WTC11 (cell line): ENCODE measurements around the gene CDH22. TPM values are rescaled to one million over a fixed set of nuclear protein-coding genes. Genes with fewer than 3 reads are reported as not detected.

Experiments used
- ATAC-seq: fragments of 200-7000 bp; cut with Tn5 transposase; 2 replicates; pipeline ENCODE4 v1.10.0; 2021; ENCODE audit warnings: mild to moderate bottlenecking, moderate library complexity
- CTCF ChIA-PET: fragments of 300-600 bp; sonication (Branson Sonifier 250); formaldehyde crosslinking; loops from one replicate; lab custom pipeline; 2021; ENCODE audit warnings: antibody characterized with exemption; lab: Charles Lee
- POLR2A ChIA-PET: fragments of 350-600 bp; sonication (Branson Sonifier 250); formaldehyde crosslinking; loops from one replicate; lab custom pipeline; 2021; ENCODE audit warnings: antibody characterized with exemption; lab: Charles Lee
- DNase-seq: peaks from one replicate; pipeline ENCODE4 v3.0.0; 2021; ENCODE audit warnings: low spot score
- H3K27ac Mint-ChIP-seq: 2 replicates; pipeline ENCODE4 v1.8.0; 2021; ENCODE audit warnings: mixed read lengths
- H3K27me3 Mint-ChIP-seq: 2 replicates; pipeline ENCODE4 v1.8.0; 2021; ENCODE audit warnings: low read depth, mild to moderate bottlenecking, moderate library complexity, mixed read lengths
- H3K36me3 Mint-ChIP-seq: 2 replicates; pipeline ENCODE4 v1.8.0; 2021; ENCODE audit warnings: mixed read lengths
- H3K4me1 Mint-ChIP-seq: 2 replicates; pipeline ENCODE4 v1.8.0; 2022; ENCODE audit warnings: mixed read lengths
- H3K4me3 Mint-ChIP-seq: 2 replicates; pipeline ENCODE4 v1.8.0; 2021; ENCODE audit warnings: mild to moderate bottlenecking, moderate library complexity, mixed read lengths
- H3K9me3 Mint-ChIP-seq: 2 replicates; pipeline ENCODE4 v1.8.0; 2021; ENCODE audit warnings: mixed read lengths
- CBFB ChIP-seq: sonication (generic); formaldehyde crosslinking; IDR thresholded peaks from 2 replicates; pipeline ENCODE4 v1.8.1; 2022; ENCODE audit warnings: mild to moderate bottlenecking, low read depth, missing genetic modification reagents
- ELF4 ChIP-seq: sonication (generic); formaldehyde crosslinking; IDR thresholded peaks from 2 replicates; pipeline ENCODE4 v1.8.1; 2022; ENCODE audit warnings: low read depth, mild to moderate bottlenecking, moderate library complexity, missing genetic modification reagents
- FOXJ3 ChIP-seq: sonication (generic); formaldehyde crosslinking; IDR thresholded peaks from 2 replicates; pipeline ENCODE4 v1.9.0; 2021; ENCODE audit warnings: missing genetic modification reagents, mild to moderate bottlenecking, borderline replicate concordance
- NR1H2 ChIP-seq: sonication (generic); formaldehyde crosslinking; IDR thresholded peaks from 2 replicates; pipeline ENCODE4 v1.9.0; 2021; ENCODE audit warnings: mild to moderate bottlenecking, moderate library complexity, missing genetic modification reagents
- NR2C2 ChIP-seq: sonication (generic); formaldehyde crosslinking; IDR thresholded peaks from 2 replicates; pipeline ENCODE4 v1.8.0; 2022; ENCODE audit warnings: mild to moderate bottlenecking, missing genetic modification reagents
- ZNF416 ChIP-seq: fragments of 250-450 bp; sonication (Bioruptor Pico); IDR thresholded peaks from 2 replicates; pipeline ENCODE4 v1.9.0; 2021; ENCODE audit warnings: mild to moderate bottlenecking, inconsistent platforms
- total RNA-seq: library from RNA; stranded (reverse); gene quantifications from 3 replicates; pipeline ENCODE4 v1.2.3, GENCODE V29; 2021
- TF ChIP-seq, protein P1 (sequence below): fragments of 250-450 bp; sonication (Bioruptor Pico); IDR thresholded peaks from 2 replicates; pipeline ENCODE4 v1.9.0; 2021; ENCODE audit warnings: mild to moderate bottlenecking
- TF ChIP-seq, protein P2 (sequence below): sonication (generic); formaldehyde crosslinking; IDR thresholded peaks from 2 replicates; pipeline ENCODE4 v1.8.0; 2022; ENCODE audit warnings: mild to moderate bottlenecking, missing genetic modification reagents
- TF ChIP-seq, protein P3 (sequence below): sonication (generic); formaldehyde crosslinking; IDR thresholded peaks from 2 replicates; pipeline ENCODE4 v1.8.1; 2022; ENCODE audit warnings: missing genetic modification reagents, borderline replicate concordance
- TF ChIP-seq, protein P4 (sequence below): sonication (generic); formaldehyde crosslinking; IDR thresholded peaks from 2 replicates; pipeline ENCODE4 v1.8.1; 2023; ENCODE audit warnings: mild to moderate bottlenecking, missing genetic modification reagents
- TF ChIP-seq, protein P5 (sequence below): sonication (generic); formaldehyde crosslinking; IDR thresholded peaks from 2 replicates; pipeline ENCODE4 v1.8.1; 2023; ENCODE audit warnings: mild to moderate bottlenecking, missing genetic modification reagents, borderline replicate concordance

The CDH22 gene
- total RNA-seq, 1 experiment from 2014 or later = 0.13 TPM

DNA sequence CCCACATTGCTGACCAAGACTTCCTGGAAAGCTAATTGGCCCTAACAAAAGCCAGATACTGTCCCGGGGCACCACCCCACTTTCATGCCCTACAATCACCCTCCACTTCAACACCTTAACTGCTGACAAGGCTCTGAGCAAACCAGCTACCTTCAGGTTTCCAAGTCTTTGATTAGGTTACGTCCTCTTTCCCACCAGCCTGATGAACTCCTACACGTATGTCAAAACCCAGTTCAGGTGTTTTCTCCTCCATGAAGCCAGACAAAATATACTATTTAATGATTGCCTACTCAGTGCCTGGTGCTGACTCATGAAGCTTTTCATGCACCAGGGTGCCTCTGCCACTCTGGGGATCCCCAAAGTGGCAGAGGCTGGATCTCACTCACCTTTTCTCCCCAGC, 58.6 kb downstream of the CDH22 start (continued):
- TF ChIP-seq, protein P1, sequence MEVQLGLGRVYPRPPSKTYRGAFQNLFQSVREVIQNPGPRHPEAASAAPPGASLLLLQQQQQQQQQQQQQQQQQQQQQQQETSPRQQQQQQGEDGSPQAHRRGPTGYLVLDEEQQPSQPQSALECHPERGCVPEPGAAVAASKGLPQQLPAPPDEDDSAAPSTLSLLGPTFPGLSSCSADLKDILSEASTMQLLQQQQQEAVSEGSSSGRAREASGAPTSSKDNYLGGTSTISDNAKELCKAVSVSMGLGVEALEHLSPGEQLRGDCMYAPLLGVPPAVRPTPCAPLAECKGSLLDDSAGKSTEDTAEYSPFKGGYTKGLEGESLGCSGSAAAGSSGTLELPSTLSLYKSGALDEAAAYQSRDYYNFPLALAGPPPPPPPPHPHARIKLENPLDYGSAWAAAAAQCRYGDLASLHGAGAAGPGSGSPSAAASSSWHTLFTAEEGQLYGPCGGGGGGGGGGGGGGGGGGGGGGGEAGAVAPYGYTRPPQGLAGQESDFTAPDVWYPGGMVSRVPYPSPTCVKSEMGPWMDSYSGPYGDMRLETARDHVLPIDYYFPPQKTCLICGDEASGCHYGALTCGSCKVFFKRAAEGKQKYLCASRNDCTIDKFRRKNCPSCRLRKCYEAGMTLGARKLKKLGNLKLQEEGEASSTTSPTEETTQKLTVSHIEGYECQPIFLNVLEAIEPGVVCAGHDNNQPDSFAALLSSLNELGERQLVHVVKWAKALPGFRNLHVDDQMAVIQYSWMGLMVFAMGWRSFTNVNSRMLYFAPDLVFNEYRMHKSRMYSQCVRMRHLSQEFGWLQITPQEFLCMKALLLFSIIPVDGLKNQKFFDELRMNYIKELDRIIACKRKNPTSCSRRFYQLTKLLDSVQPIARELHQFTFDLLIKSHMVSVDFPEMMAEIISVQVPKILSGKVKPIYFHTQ (CRISPR knock-in tag) = no peak
- TF ChIP-seq, protein P2, sequence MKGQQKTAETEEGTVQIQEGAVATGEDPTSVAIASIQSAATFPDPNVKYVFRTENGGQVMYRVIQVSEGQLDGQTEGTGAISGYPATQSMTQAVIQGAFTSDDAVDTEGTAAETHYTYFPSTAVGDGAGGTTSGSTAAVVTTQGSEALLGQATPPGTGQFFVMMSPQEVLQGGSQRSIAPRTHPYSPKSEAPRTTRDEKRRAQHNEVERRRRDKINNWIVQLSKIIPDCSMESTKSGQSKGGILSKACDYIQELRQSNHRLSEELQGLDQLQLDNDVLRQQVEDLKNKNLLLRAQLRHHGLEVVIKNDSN (CRISPR knock-in tag) = no peak
- TF ChIP-seq NR1H2 (CRISPR knock-in tag) = no peak
- TF ChIP-seq, protein P3, sequence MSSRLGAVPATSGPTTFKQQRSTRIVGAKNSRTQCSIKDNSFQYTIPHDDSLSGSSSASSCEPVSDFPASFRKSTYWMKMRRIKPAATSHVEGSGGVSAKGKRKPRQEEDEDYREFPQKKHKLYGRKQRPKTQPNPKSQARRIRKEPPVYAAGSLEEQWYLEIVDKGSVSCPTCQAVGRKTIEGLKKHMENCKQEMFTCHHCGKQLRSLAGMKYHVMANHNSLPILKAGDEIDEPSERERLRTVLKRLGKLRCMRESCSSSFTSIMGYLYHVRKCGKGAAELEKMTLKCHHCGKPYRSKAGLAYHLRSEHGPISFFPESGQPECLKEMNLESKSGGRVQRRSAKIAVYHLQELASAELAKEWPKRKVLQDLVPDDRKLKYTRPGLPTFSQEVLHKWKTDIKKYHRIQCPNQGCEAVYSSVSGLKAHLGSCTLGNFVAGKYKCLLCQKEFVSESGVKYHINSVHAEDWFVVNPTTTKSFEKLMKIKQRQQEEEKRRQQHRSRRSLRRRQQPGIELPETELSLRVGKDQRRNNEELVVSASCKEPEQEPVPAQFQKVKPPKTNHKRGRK (CRISPR knock-in tag) = no peak
- no peak for TF ChIP-seq CBFB
- TF ChIP-seq, protein P4, sequence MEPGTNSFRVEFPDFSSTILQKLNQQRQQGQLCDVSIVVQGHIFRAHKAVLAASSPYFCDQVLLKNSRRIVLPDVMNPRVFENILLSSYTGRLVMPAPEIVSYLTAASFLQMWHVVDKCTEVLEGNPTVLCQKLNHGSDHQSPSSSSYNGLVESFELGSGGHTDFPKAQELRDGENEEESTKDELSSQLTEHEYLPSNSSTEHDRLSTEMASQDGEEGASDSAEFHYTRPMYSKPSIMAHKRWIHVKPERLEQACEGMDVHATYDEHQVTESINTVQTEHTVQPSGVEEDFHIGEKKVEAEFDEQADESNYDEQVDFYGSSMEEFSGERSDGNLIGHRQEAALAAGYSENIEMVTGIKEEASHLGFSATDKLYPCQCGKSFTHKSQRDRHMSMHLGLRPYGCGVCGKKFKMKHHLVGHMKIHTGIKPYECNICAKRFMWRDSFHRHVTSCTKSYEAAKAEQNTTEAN = no peak
- TF ChIP-seq, protein P5, sequence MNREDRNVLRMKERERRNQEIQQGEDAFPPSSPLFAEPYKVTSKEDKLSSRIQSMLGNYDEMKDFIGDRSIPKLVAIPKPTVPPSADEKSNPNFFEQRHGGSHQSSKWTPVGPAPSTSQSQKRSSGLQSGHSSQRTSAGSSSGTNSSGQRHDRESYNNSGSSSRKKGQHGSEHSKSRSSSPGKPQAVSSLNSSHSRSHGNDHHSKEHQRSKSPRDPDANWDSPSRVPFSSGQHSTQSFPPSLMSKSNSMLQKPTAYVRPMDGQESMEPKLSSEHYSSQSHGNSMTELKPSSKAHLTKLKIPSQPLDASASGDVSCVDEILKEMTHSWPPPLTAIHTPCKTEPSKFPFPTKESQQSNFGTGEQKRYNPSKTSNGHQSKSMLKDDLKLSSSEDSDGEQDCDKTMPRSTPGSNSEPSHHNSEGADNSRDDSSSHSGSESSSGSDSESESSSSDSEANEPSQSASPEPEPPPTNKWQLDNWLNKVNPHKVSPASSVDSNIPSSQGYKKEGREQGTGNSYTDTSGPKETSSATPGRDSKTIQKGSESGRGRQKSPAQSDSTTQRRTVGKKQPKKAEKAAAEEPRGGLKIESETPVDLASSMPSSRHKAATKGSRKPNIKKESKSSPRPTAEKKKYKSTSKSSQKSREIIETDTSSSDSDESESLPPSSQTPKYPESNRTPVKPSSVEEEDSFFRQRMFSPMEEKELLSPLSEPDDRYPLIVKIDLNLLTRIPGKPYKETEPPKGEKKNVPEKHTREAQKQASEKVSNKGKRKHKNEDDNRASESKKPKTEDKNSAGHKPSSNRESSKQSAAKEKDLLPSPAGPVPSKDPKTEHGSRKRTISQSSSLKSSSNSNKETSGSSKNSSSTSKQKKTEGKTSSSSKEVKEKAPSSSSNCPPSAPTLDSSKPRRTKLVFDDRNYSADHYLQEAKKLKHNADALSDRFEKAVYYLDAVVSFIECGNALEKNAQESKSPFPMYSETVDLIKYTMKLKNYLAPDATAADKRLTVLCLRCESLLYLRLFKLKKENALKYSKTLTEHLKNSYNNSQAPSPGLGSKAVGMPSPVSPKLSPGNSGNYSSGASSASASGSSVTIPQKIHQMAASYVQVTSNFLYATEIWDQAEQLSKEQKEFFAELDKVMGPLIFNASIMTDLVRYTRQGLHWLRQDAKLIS (CRISPR knock-in tag) = no peak
- no peak for TF ChIP-seq ZNF416 (CRISPR knock-in tag)

DNA sequence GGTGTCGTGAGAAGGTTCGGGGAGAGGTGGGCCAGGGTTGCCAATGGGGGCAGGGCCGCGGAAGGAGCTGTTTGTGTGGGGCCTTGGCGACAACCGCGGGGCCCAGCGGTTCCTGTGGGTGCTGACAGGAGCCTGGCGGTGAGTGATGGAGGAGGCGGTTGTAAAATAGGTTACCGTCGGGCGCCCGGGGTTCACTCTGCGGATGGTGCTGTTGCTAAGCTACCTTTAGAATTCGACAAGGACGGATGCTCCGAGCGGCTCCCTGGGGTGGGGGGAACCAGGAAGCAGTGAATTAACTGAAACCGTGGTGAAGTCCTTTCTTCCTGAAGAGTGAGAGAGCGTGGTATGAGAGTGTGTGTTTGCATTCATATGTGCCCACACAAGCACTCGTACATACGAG, 61.7 kb downstream of the CDH22 start:
- Mint-ChIP-seq H3K36me3 (no peaks in the 10 kb centered on the region), H3K27ac (no peak overlapping the region), H3K9me3 (no peaks in the 10 kb centered on the region), H3K4me3 (no peak overlapping the region), H3K27me3 (peaks cover 27% of the 10 kb centered on the region), H3K4me1 (peaks cover 22% of the 10 kb centered on the region)
- TF ChIP-seq FOXJ3 = no peak
- TF ChIP-seq NR2C2 (CRISPR knock-in tag) = no peak
- TF ChIP-seq ELF4 (CRISPR knock-in tag) = no peak
- ChIA-PET CTCF (interaction anchor here (0.8 to 1.6 kb wide), 5 partner anchors 13 to 118 kb away, joined by 3 to 4 read pairs (median 3); no protein-coding TSS in a partner anchor), POLR2A (interaction anchor here (0.6 kb wide), 1 partner anchor 233 kb away, joined by 3 read pairs; no protein-coding TSS in a partner anchor)
- ATAC-seq (no peak), DNase-seq (no peak)
